Testis (tissue), 3 donors: ENCODE results near the gene ATG4B. TPM values are rescaled to one million over a fixed set of nuclear protein-coding genes. Genes with fewer than 3 reads are reported as not detected.

Source experiments
- DNase-seq: peaks from one replicate; pipeline ENCODE4 v3.0.0-alpha.2; 2019
- H3K27ac ChIP-seq, 2 donors: fragments of 200-600 bp; sonication (generic); one replicate each; pipeline ENCODE4 v1.5.1; 2019
- H3K27me3 ChIP-seq: fragments of 200-600 bp; sonication (generic); one replicate; pipeline ENCODE4 v1.5.1; 2019
- H3K36me3 ChIP-seq: fragments of 200-600 bp; sonication (generic); one replicate; pipeline ENCODE4 v1.5.1; 2017; ENCODE audit warnings: low read depth; ENCODE audit errors: missing control alignments
- H3K4me1 ChIP-seq: fragments of 200-600 bp; sonication (generic); one replicate; pipeline ENCODE4 v1.5.1; 2019
- H3K4me3 ChIP-seq, 2 donors: fragments of 200-600 bp; sonication (generic); one replicate each; pipeline ENCODE4 v1.5.1; 2017 to 2019
- H3K9me3 ChIP-seq: fragments of 200-600 bp; sonication (generic); one replicate; pipeline ENCODE4 v1.5.1; 2017
- CTCF ChIP-seq, 3 experiments: fragments of 450-650 bp in 2 of 3; fragments of 200-600 bp in 1 of 3; sonication (generic) in 1 of 3; IDR thresholded peaks; one replicate each; pipeline ENCODE4 v1.5.1; 2016 to 2019; ENCODE audit warnings: antibody characterized with exemption in 3 of 3, mild to moderate bottlenecking in 2 of 3, moderate library complexity in 1 of 3
- POLR2A ChIP-seq: fragments of 450-650 bp; IDR thresholded peaks from one replicate; pipeline ENCODE4 v1.6.1; 2017; ENCODE audit warnings: antibody characterized with exemption, mild to moderate bottlenecking, moderate library complexity
- WGBS, 2 donors: methylation state at CpG; one replicate each; pipeline ENCODE4 v1.1.5; 2018; 5-methylcytosine and 5-hydroxymethylcytosine counted together
- intact Hi-C: fragments of 100-400 bp; cut with DNase I; formaldehyde crosslinking; loops from one replicate; pipeline ENCODE4 v1.15.1; 2023; ENCODE audit warnings: low total_unique reads
- polyA plus RNA-seq: library from polyadenylated mRNA; stranded (reverse); fragments of 350-450 nt; fragmentation: Illumina TruSeq; extraction: RNeasy Lipid Tissue Mini Kit (QIAGEN cat#74804); gene quantifications from one replicate; pipeline ENCODE4 v1.2.3, GENCODE V29; 2014; ENCODE audit warnings: low read depth, low replicate concordance; ENCODE audit not compliant: insufficient read depth
- total RNA-seq, 2 donors: library from RNA; depleted of rRNA; stranded (reverse); fragments of >200 nt; gene quantifications; one replicate each; pipeline ENCODE4 v1.2.3, GENCODE V29; 2016

Gene ATG4B
- total and polyA plus RNA-seq, 3 donors from 2014 or later: 123 to 159 (median 149) TPM

DNA sequence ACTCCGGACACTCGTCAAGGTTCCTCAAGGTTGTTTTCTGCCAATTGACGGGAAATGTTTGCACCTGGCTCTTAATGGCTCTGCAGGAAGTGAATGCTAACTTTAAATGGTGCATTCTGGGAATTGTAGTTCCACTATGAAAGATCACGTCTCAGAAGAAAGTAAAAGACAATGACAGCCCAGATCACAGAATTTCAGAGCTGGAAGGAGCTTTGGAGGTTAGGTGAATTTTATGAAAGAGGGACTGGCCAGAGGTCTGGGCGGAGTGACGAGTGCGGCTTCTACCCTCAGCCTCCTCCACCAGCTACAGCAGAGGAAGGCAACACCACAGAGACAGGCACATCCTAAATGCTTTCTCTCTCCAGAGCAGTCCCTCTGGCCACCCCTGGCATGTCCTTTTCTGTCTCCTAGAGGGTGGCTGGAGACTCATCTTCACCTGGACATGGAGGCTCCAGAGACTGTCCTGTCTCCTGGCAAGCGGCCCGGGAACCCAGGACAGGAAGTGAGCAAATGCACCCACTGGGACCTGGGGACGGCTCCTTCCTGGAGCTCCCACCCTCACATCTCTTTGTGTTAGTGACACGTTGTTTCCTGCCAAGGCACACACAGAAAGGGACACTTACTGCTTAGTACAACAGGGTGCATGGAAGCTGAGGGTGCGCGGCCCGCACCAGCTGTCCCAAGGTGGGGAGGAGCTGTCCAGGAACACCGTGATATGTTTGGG lies 19.9 kb upstream of the ATG4B start:
- H3K9me3 ChIP-seq: no peaks in the 10 kb centered on the region
- H3K4me3 ChIP-seq: no peak overlapping the region
- intact Hi-C loops: no loop called here
- H3K4me1 ChIP-seq: peaks cover 12% of the 10 kb centered on the region
- no peaks in the 10 kb centered on the region for H3K27me3 ChIP-seq
- 51 to 63% methylated on average over 15 of the region's 15 CpGs for WGBS, 2 donors
- no peak overlapping the region for H3K27ac ChIP-seq
- TF ChIP-seq CTCF (IDR thresholded peaks at IDR 0.05) (no peak), POLR2A (no peak)
- no peaks in the 10 kb centered on the region for H3K36me3 ChIP-seq
- no peak for DNase-seq

DNA sequence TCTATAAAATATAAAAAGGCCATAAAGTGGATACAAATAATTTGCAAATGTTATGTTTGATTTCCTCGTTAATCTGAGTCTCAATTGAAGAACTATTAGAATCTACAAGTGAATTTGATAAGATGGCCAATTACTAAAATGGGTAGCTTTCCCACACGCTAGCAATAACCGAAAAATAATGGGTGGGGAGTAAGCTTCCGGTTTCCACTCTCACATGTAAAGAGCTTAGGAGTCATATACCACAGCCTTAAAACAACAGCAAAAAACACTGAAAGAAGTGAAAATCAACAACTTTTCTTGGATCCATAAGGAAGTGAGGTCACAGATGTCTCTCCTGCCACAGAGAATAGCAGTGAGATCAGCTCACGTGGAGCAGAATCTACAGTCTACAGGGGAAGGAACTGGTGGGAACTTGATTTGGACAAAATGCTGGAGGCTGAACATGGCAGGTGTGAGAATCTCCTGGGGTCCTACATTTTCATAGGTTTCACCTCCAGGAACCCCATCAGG lies 19.1 kb upstream of the ATG4B start:
- WGBS, 2 donors: 79 to 85% methylated on average over 5 of the region's 5 CpGs
- Histone ChIP-seq H3K4me3 (no peak overlapping the region), H3K4me1 (peaks cover 10% of the 10 kb centered on the region), H3K27ac (no peak overlapping the region), H3K9me3 (no peaks in the 10 kb centered on the region), H3K27me3 (no peaks in the 10 kb centered on the region), H3K36me3 (no peaks in the 10 kb centered on the region)
- TF ChIP-seq CTCF (IDR thresholded peaks at IDR 0.05): no peak
- TF ChIP-seq POLR2A: no peak
- no peak for DNase-seq
- intact Hi-C loops: no loop called here

- Histone ChIP-seq H3K27ac (no peak overlapping the region), H3K4me1 (peaks cover 8% of the 10 kb centered on the region), H3K27me3 (no peaks in the 10 kb centered on the region), H3K9me3 (no peaks in the 10 kb centered on the region), H3K4me3 (no peak overlapping the region), H3K36me3 (no peaks in the 10 kb centered on the region)
- 71 to 73% methylated on average over 11 of the region's 11 CpGs for WGBS, 2 donors
- TF ChIP-seq POLR2A: no peak
- no peak for TF ChIP-seq CTCF (IDR thresholded peaks at IDR 0.05)
- intact Hi-C loops: no loop called here
- DNase-seq: no peak
These were observed 18.7 kb upstream of the ATG4B start for GRCh38 chr2:241618829-241619228.

- no peak for DNase-seq
- WGBS, 2 donors: 91 to 93% methylated on average over 20 of the region's 20 CpGs
- Histone ChIP-seq H3K27ac (no peak overlapping the region), H3K27me3 (no peaks in the 10 kb centered on the region), H3K9me3 (no peaks in the 10 kb centered on the region), H3K36me3 (no peaks in the 10 kb centered on the region), H3K4me3 (no peak overlapping the region), H3K4me1 (peaks cover 8% of the 10 kb centered on the region)
- TF ChIP-seq POLR2A (no peak), CTCF (IDR thresholded peaks at IDR 0.05) (no peak)
- intact Hi-C loops: no loop called here
These were observed 17.7 kb upstream of the ATG4B start for GRCh38 chr2:241619597-241620418.
